ENCODE data around the gene CDK6. TPM values are rescaled to one million over a fixed set of nuclear protein-coding genes. Genes with fewer than 3 reads are reported as not detected.

Gene CDK6
- total RNA-seq, 1 experiment from 2014 or later: 124 TPM

- POLR2A ChIA-PET: interaction anchor here (0.9 kb wide), 1 partner anchor 12 kb away, joined by 3 read pairs; no protein-coding TSS in a partner anchor
- Mint-ChIP-seq H3K27me3 (ENCODE audit: insufficient read depth, unreplicated experiment) (no peaks in the 10 kb centered on the region), H3K27ac (ENCODE audit: low read depth, unreplicated experiment) (no peak overlapping the region), H3K36me3 (ENCODE audit: insufficient read depth, unreplicated experiment) (peaks cover 19% of the 10 kb centered on the region), H3K9me3 (ENCODE audit: unreplicated experiment) (peaks cover 12% of the 10 kb centered on the region), H3K4me1 (ENCODE audit: insufficient read depth, unreplicated experiment) (peaks cover 22% of the 10 kb centered on the region), H3K4me3 (ENCODE audit: unreplicated experiment) (no peak overlapping the region)
- BruUV-seq (replicated peaks): no TSS peak
- CTCF ChIA-PET: interaction anchor here (1.6 kb wide), 1 partner anchor 11 kb away, joined by 7 read pairs; no protein-coding TSS in a partner anchor
- no peak for DNase-seq (ENCODE audit: unreplicated experiment)
- TF ChIP-seq CTCF (IDR thresholded peaks at IDR 0.05; ENCODE audit: unreplicated experiment): no peak
- intact Hi-C loops (cut with micrococcal nuclease): no loop called here
Observed at GRCh38 chr7:92708111-92709042, 128.0 kb downstream of the CDK6 start.

GRCh38 chr7:92707435-92707834, 128.9 kb downstream of the CDK6 start:
- H3K27ac Mint-ChIP-seq (ENCODE audit: low read depth, unreplicated experiment): no peak overlapping the region
- TF ChIP-seq CTCF (IDR thresholded peaks at IDR 0.05; ENCODE audit: unreplicated experiment): no peak
- H3K27me3 Mint-ChIP-seq (ENCODE audit: insufficient read depth, unreplicated experiment): no peaks in the 10 kb centered on the region
- peaks cover 12% of the 10 kb centered on the region for H3K9me3 Mint-ChIP-seq (ENCODE audit: unreplicated experiment)
- peaks cover 22% of the 10 kb centered on the region for H3K4me1 Mint-ChIP-seq (ENCODE audit: insufficient read depth, unreplicated experiment)
- peaks cover 19% of the 10 kb centered on the region for H3K36me3 Mint-ChIP-seq (ENCODE audit: insufficient read depth, unreplicated experiment)
- no peak overlapping the region for H3K4me3 Mint-ChIP-seq (ENCODE audit: unreplicated experiment)
- ChIA-PET CTCF (no interaction called here), POLR2A (interaction anchor here (0.6 to 0.9 kb wide), 2 partner anchors 13 to 111 kb away, joined by 3 read pairs; no protein-coding TSS in a partner anchor)
- no TSS peak for BruUV-seq (replicated peaks)
- intact Hi-C loops (cut with micrococcal nuclease): no loop called here
- DNase-seq (ENCODE audit: unreplicated experiment): no peak

GRCh38 chr7:92706563-92706962, 129.8 kb downstream of the CDK6 start:
- ChIA-PET CTCF (no interaction called here), POLR2A (interaction anchor here (1.2 to 1.4 kb wide), 2 partner anchors 9 to 11 kb away, joined by 3 to 5 read pairs; no protein-coding TSS in a partner anchor)
- Mint-ChIP-seq H3K4me3 (ENCODE audit: unreplicated experiment) (no peak overlapping the region), H3K27ac (ENCODE audit: low read depth, unreplicated experiment) (no peak overlapping the region), H3K36me3 (ENCODE audit: insufficient read depth, unreplicated experiment) (peaks cover 19% of the 10 kb centered on the region), H3K4me1 (ENCODE audit: insufficient read depth, unreplicated experiment) (peaks cover 22% of the 10 kb centered on the region), H3K27me3 (ENCODE audit: insufficient read depth, unreplicated experiment) (no peaks in the 10 kb centered on the region), H3K9me3 (ENCODE audit: unreplicated experiment) (peaks cover 12% of the 10 kb centered on the region)
- intact Hi-C loops (cut with micrococcal nuclease): no loop called here
- BruUV-seq (replicated peaks): no TSS peak
- no peak for DNase-seq (ENCODE audit: unreplicated experiment)
- no peak for TF ChIP-seq CTCF (IDR thresholded peaks at IDR 0.05; ENCODE audit: unreplicated experiment)

- peaks cover 12% of the 10 kb centered on the region for H3K9me3 Mint-ChIP-seq (ENCODE audit: unreplicated experiment)
- DNase-seq (ENCODE audit: unreplicated experiment): no peak
- CTCF ChIA-PET: interaction anchor here (0.5 to 1.2 kb wide), 3 partner anchors 10 to 177 kb away, joined by 3 to 4 read pairs (median 4); partner anchors contain the start of gene RBM48
- TF ChIP-seq CTCF (IDR thresholded peaks at IDR 0.05; ENCODE audit: unreplicated experiment): no peak
- H3K27me3 Mint-ChIP-seq (ENCODE audit: insufficient read depth, unreplicated experiment): no peaks in the 10 kb centered on the region
- POLR2A ChIA-PET: interaction anchor here (1.2 to 1.4 kb wide), 2 partner anchors 10 kb away, joined by 3 to 5 read pairs; no protein-coding TSS in a partner anchor
- peaks cover 23% of the 10 kb centered on the region for H3K4me1 Mint-ChIP-seq (ENCODE audit: insufficient read depth, unreplicated experiment)
- BruUV-seq (replicated peaks): no TSS peak
- H3K36me3 Mint-ChIP-seq (ENCODE audit: insufficient read depth, unreplicated experiment): peaks cover 19% of the 10 kb centered on the region
- no peak overlapping the region for H3K4me3 Mint-ChIP-seq (ENCODE audit: unreplicated experiment)
- intact Hi-C loops (cut with micrococcal nuclease): no loop called here
- H3K27ac Mint-ChIP-seq (ENCODE audit: low read depth, unreplicated experiment): no peak overlapping the region
Observed at GRCh38 chr7:92705831-92706230, 130.5 kb downstream of the CDK6 start.
